ENCODE data around the gene OSBPL5. TPM values are rescaled to one million over a fixed set of nuclear protein-coding genes. Genes with fewer than 3 reads are reported as not detected.

Gene OSBPL5
- total and polyA plus RNA-seq, 11 donors: 10.1 to 27.7 (median 16.4) TPM

GRCh38 chr11:3202759-3203158, 37.6 kb upstream of the OSBPL5 start:
- WGBS, 4 donors: 10 to 21% (median 15%) methylated on average over 5 to 17 of the region's 17 CpGs
- Histone ChIP-seq H3K27ac (no peak overlapping the region), H3K9me3 (no peaks in the 10 kb centered on the region), H3K36me3 (no peaks in the 10 kb centered on the region), H3K27me3 (peaks cover 18 to 56% (median 37%) of the 10 kb centered on the region in 9 donors), H3K4me1 (peaks cover 0 to 19% (median 8%) of the 10 kb centered on the region in 12 donors), H3K4me3 (peak overlapping the region in 1 of 12 donors; percentile 14)
- ATAC-seq (no peak), DNase-seq (no peak)
- intact Hi-C loops (cut with DNase I): no loop called here
- TF ChIP-seq, protein P1, sequence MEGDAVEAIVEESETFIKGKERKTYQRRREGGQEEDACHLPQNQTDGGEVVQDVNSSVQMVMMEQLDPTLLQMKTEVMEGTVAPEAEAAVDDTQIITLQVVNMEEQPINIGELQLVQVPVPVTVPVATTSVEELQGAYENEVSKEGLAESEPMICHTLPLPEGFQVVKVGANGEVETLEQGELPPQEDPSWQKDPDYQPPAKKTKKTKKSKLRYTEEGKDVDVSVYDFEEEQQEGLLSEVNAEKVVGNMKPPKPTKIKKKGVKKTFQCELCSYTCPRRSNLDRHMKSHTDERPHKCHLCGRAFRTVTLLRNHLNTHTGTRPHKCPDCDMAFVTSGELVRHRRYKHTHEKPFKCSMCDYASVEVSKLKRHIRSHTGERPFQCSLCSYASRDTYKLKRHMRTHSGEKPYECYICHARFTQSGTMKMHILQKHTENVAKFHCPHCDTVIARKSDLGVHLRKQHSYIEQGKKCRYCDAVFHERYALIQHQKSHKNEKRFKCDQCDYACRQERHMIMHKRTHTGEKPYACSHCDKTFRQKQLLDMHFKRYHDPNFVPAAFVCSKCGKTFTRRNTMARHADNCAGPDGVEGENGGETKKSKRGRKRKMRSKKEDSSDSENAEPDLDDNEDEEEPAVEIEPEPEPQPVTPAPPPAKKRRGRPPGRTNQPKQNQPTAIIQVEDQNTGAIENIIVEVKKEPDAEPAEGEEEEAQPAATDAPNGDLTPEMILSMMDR (IDR thresholded peaks at IDR 0.05): no peak
- TF ChIP-seq POLR2A (IDR thresholded peaks at IDR 0.05): no peak

GRCh38 chr11:3202305-3202704, 37.2 kb upstream of the OSBPL5 start:
- intact Hi-C loops (cut with DNase I): no loop called here
- peaks cover 18 to 57% (median 37%) of the 10 kb centered on the region in 9 donors for H3K27me3 ChIP-seq
- no peak overlapping the region for H3K4me3 ChIP-seq
- H3K36me3 ChIP-seq: no peaks in the 10 kb centered on the region
- DNase-seq: peak in 1 of 5 donors; percentile 11
- no peak overlapping the region for H3K27ac ChIP-seq
- no peaks in the 10 kb centered on the region for H3K9me3 ChIP-seq
- H3K4me1 ChIP-seq: peaks cover 0 to 19% (median 8%) of the 10 kb centered on the region in 12 donors
- no peak for ATAC-seq
- 43 to 70% (median 61%) methylated on average over 1 to 7 of the region's 7 CpGs for WGBS, 4 donors
- no peak for TF ChIP-seq POLR2A (IDR thresholded peaks at IDR 0.05)
- TF ChIP-seq, protein P1 (IDR thresholded peaks at IDR 0.05): no peak

DNA sequence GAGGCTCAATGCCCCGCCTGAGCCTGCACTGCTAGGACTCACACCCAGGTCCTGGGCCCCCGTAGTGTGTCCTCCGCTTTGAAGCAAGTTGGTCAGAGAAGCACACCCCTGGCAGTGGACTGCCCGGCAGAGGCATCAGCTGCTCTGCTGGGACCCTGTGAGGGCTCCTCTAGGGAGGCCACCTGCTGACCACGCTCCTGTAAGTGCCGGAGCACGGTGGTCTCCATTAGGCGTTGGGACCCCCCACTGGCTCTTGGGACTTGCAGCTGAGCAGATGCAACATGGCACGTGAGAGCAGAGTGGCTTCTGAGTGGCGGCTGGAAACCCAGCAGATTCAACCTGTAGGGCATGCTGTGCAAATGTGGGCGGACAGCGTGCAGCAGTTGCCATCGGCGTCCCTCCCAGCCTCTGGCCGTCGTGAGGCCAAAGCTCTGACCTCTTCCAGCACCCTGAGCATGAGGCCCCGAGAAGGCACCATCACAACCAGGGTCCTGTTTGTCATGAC, 36.6 kb upstream of the OSBPL5 start:
- DNase-seq: peak in 1 of 5 donors; percentile 16
- H3K4me3 ChIP-seq: no peak overlapping the region
- 70 to 79% (median 77%) methylated on average over 15 to 17 of the region's 17 CpGs for WGBS, 4 donors
- H3K36me3 ChIP-seq: no peaks in the 10 kb centered on the region
- no peak for ATAC-seq
- intact Hi-C loops (cut with DNase I): no loop called here
- H3K4me1 ChIP-seq: peaks cover 0 to 19% (median 8%) of the 10 kb centered on the region in 12 donors
- H3K27ac ChIP-seq: no peak overlapping the region
- no peaks in the 10 kb centered on the region for H3K9me3 ChIP-seq
- TF ChIP-seq POLR2A (IDR thresholded peaks at IDR 0.05): no peak
- TF ChIP-seq, protein P1 (IDR thresholded peaks at IDR 0.05): no peak
- H3K27me3 ChIP-seq: peaks cover 18 to 57% (median 37%) of the 10 kb centered on the region in 9 donors

- intact Hi-C loops (cut with DNase I): no loop called here
- DNase-seq: no peak
- WGBS, 4 donors: 80 to 85% (median 83%) methylated on average over 15 of the region's 15 CpGs
- H3K9me3 ChIP-seq: no peaks in the 10 kb centered on the region
- TF ChIP-seq POLR2A (IDR thresholded peaks at IDR 0.05): no peak
- TF ChIP-seq, protein P1 (IDR thresholded peaks at IDR 0.05): no peak
- no peak overlapping the region for H3K27ac ChIP-seq
- peaks cover 18 to 57% (median 37%) of the 10 kb centered on the region in 9 donors for H3K27me3 ChIP-seq
- ATAC-seq: no peak
- peaks cover 0 to 22% (median 8%) of the 10 kb centered on the region in 12 donors for H3K4me1 ChIP-seq
- H3K36me3 ChIP-seq: no peaks in the 10 kb centered on the region
- H3K4me3 ChIP-seq: no peak overlapping the region
Measured at GRCh38 chr11:3201112-3201581, 36.0 kb upstream of the OSBPL5 start.

Measured in heart left ventricle (tissue), 16 donors.